HEK293 (cell line): ENCODE data around the gene RBM20.

Experiments
- BCL11A ChIP-seq: fragments of 450-650 bp; formaldehyde crosslinking; IDR thresholded peaks from 2 replicates; pipeline ENCODE4 v1.5.1; 2016; ENCODE audit warnings: low read depth, missing biosample characterization, missing genetic modification characterization
- FEZF1 ChIP-seq: fragments of 450-650 bp; formaldehyde crosslinking; IDR thresholded peaks from 2 replicates; pipeline ENCODE4 v1.5.1; 2016; ENCODE audit warnings: missing biosample characterization, missing genetic modification characterization
- GLIS2 ChIP-seq: fragments of 450-650 bp; formaldehyde crosslinking; IDR thresholded peaks from 2 replicates; pipeline ENCODE4 v1.5.1; 2016; ENCODE audit warnings: missing biosample characterization, missing genetic modification characterization
- HOXD13 ChIP-seq: sonication (generic); formaldehyde crosslinking; IDR thresholded peaks from 2 replicates; pipeline ENCODE4 v1.8.0; 2022; ENCODE audit warnings: missing genetic modification reagents, borderline replicate concordance
- KLF10 ChIP-seq: fragments of 450-650 bp; IDR thresholded peaks from 2 replicates; pipeline ENCODE4 v1.5.1; 2018; ENCODE audit warnings: missing biosample characterization, mild to moderate bottlenecking, missing genetic modification characterization
- KLF16 ChIP-seq: fragments of 450-650 bp; formaldehyde crosslinking; IDR thresholded peaks from 2 replicates; pipeline ENCODE4 v1.5.1; 2017; ENCODE audit warnings: missing biosample characterization, missing genetic modification characterization
- KLF8 ChIP-seq: fragments of 450-650 bp; formaldehyde crosslinking; IDR thresholded peaks from 2 replicates; pipeline ENCODE4 v1.5.1; 2016; ENCODE audit warnings: missing biosample characterization, missing genetic modification characterization
- REPIN1 ChIP-seq: fragments of 450-650 bp; formaldehyde crosslinking; IDR thresholded peaks from 2 replicates; pipeline ENCODE4 v1.5.1; 2017; ENCODE audit warnings: missing biosample characterization, missing genetic modification characterization, low read depth
- ZBTB48 ChIP-seq: fragments of 450-650 bp; formaldehyde crosslinking; IDR thresholded peaks from 2 replicates; pipeline ENCODE4 v1.5.1; 2016; ENCODE audit warnings: missing biosample characterization, missing genetic modification characterization
- ZFP3 ChIP-seq: fragments of 450-650 bp; formaldehyde crosslinking; IDR thresholded peaks from 2 replicates; pipeline ENCODE4 v1.5.1; 2016; ENCODE audit warnings: low read depth, missing biosample characterization, missing genetic modification characterization
- ZNF146 ChIP-seq: fragments of 450-650 bp; formaldehyde crosslinking; IDR thresholded peaks from 2 replicates; pipeline ENCODE4 v1.5.1; 2016; ENCODE audit warnings: missing biosample characterization, missing genetic modification characterization
- ZNF157 ChIP-seq: fragments of 450-650 bp; formaldehyde crosslinking; IDR thresholded peaks from 2 replicates; pipeline ENCODE4 v1.5.1; 2016; ENCODE audit warnings: missing biosample characterization, missing genetic modification characterization
- ZNF16 ChIP-seq: fragments of 450-650 bp; formaldehyde crosslinking; IDR thresholded peaks from 2 replicates; pipeline ENCODE4 v1.5.1; 2016; ENCODE audit warnings: low read depth, missing biosample characterization, missing genetic modification characterization
- ZNF18 ChIP-seq: fragments of 450-650 bp; formaldehyde crosslinking; IDR thresholded peaks from 2 replicates; pipeline ENCODE4 v1.5.1; 2016; ENCODE audit warnings: missing biosample characterization, missing genetic modification characterization
- ZNF223 ChIP-seq: fragments of 450-650 bp; formaldehyde crosslinking; IDR thresholded peaks from 2 replicates; pipeline ENCODE4 v1.5.1; 2016; ENCODE audit warnings: missing biosample characterization, missing genetic modification characterization
- ZNF280C ChIP-seq: fragments of 450-650 bp; formaldehyde crosslinking; IDR thresholded peaks from 2 replicates; pipeline ENCODE4 v1.5.1; 2016; ENCODE audit warnings: missing biosample characterization, missing genetic modification characterization
- ZNF302 ChIP-seq: fragments of 450-650 bp; formaldehyde crosslinking; IDR thresholded peaks from 2 replicates; pipeline ENCODE4 v1.5.1; 2016; ENCODE audit warnings: missing biosample characterization, missing genetic modification characterization, low read depth
- ZNF324 ChIP-seq: fragments of 450-650 bp; formaldehyde crosslinking; IDR thresholded peaks from 2 replicates; pipeline ENCODE4 v1.5.1; 2016; ENCODE audit warnings: missing biosample characterization, missing genetic modification characterization
- ZNF335 ChIP-seq: fragments of 450-650 bp; formaldehyde crosslinking; conservative IDR thresholded peaks from 2 replicates; pipeline ENCODE4 v1.5.1; 2016; ENCODE audit warnings: missing biosample characterization, missing genetic modification characterization
- ZNF354C ChIP-seq: fragments of 450-650 bp; formaldehyde crosslinking; IDR thresholded peaks from 2 replicates; pipeline ENCODE4 v1.5.1; 2016; ENCODE audit warnings: missing biosample characterization, missing genetic modification characterization, low read depth, borderline replicate concordance
- ZNF513 ChIP-seq: fragments of 450-650 bp; IDR thresholded peaks from 2 replicates; pipeline ENCODE4 v1.5.1; 2018; ENCODE audit warnings: missing biosample characterization, missing genetic modification characterization
- ZNF530 ChIP-seq: fragments of 450-650 bp; formaldehyde crosslinking; IDR thresholded peaks from 2 replicates; pipeline ENCODE4 v1.5.1; 2016; ENCODE audit warnings: low read depth, missing biosample characterization, missing genetic modification characterization
- ZNF549 ChIP-seq: fragments of 450-650 bp; IDR thresholded peaks from 2 replicates; pipeline ENCODE4 v1.5.1; 2018; ENCODE audit warnings: missing biosample characterization, missing genetic modification characterization, mild to moderate bottlenecking, inconsistent platforms, moderate library complexity
- ZNF560 ChIP-seq: fragments of 450-650 bp; formaldehyde crosslinking; IDR thresholded peaks from 2 replicates; pipeline ENCODE4 v1.5.1; 2017; ENCODE audit warnings: missing biosample characterization, missing genetic modification characterization, borderline replicate concordance
- ZNF596 ChIP-seq: fragments of 450-650 bp; IDR thresholded peaks from 2 replicates; pipeline ENCODE4 v1.5.0; 2018; ENCODE audit warnings: missing biosample characterization, mild to moderate bottlenecking, missing genetic modification characterization, moderate library complexity
- ZNF777 ChIP-seq: fragments of 450-650 bp; formaldehyde crosslinking; IDR thresholded peaks from 2 replicates; pipeline ENCODE4 v1.5.1; 2017; ENCODE audit warnings: missing biosample characterization, missing genetic modification characterization, borderline replicate concordance
- ZNF791 ChIP-seq: fragments of 450-650 bp; formaldehyde crosslinking; IDR thresholded peaks from 2 replicates; pipeline ENCODE4 v1.5.1; 2016; ENCODE audit warnings: missing biosample characterization, missing genetic modification characterization
- ZSCAN16 ChIP-seq: fragments of 450-650 bp; formaldehyde crosslinking; IDR thresholded peaks from 2 replicates; pipeline ENCODE4 v1.5.1; 2016; ENCODE audit warnings: missing biosample characterization, missing genetic modification characterization
- ZSCAN18 ChIP-seq: fragments of 450-650 bp; formaldehyde crosslinking; IDR thresholded peaks from 2 replicates; pipeline ENCODE4 v1.5.1; 2016; ENCODE audit warnings: missing biosample characterization, missing genetic modification characterization
- TF ChIP-seq, protein P1 (sequence below): fragments of 450-650 bp; formaldehyde crosslinking; IDR thresholded peaks from 2 replicates; pipeline ENCODE4 v1.5.1; 2017; ENCODE audit warnings: missing biosample characterization, missing genetic modification characterization
- TF ChIP-seq, protein P2 (sequence below): fragments of 450-650 bp; formaldehyde crosslinking; optimal IDR thresholded peaks from 2 replicates; pipeline ENCODE3; 2016; ENCODE audit warnings: missing biosample characterization, mild to moderate bottlenecking, missing genetic modification characterization

The RBM20 gene

DNA sequence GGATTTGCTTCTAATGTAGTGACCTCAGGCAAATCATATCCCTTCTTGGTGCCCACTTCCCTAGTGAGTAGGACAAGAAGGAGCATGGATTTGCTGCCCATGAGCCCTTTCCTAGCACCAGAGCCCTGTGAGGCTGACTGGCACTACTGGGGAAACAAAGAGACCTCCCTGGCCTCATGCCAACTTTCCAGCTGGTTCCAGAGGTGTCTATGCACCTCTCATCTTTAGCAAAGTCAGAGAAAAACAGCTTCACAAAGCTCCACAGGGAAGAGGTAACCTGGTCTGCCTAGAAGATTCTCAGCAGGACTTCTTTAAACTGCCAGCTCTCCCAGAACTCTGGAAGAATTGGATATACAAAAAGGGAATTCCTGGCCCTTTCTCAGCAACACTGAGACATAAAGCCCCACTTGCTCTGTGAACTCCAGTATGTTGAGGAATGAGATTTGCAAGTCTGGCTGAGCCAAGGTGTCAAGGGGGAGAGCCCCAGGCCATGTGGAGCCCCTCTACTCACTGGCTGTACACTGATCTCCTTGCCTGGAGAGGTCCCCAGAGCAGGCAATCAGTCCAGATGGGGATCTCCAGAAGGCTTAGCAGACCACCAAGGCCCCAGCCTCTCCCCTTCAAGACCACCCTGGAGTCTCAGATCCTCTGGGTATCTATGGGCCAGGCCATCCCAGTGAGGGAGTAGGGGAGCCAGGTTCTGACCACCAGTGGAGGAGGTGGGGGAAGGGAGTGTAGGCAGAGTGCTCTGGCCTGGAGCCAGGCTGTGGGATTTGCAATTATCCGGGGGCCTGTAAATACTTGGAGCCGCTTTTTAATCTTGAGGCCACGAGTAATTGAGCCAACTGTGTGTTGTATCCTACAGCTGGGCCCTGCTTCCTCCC lies 24.4 kb upstream of the RBM20 start (continued):
- no peak for TF ChIP-seq ZNF280C
- no peak for TF ChIP-seq ZNF324
- TF ChIP-seq ZFP3 (tag by site-specific recombination) = no peak
- no peak for TF ChIP-seq REPIN1
- TF ChIP-seq KLF8 (tag by site-specific recombination) = no peak
- TF ChIP-seq ZNF157 (tag by site-specific recombination) = no peak
- TF ChIP-seq ZNF777 (tag by site-specific recombination) = no peak
- TF ChIP-seq ZNF18 = 0 out of 2 replicates have a peak, but pooled peaks have one; percentile 19
- TF ChIP-seq ZNF513 (tag by site-specific recombination) = no peak
- no peak for TF ChIP-seq ZNF530
- TF ChIP-seq ZBTB48 (tag by site-specific recombination) = 0 out of 2 replicates have a peak, but pooled peaks have one; percentile 17
- TF ChIP-seq, protein P1, sequence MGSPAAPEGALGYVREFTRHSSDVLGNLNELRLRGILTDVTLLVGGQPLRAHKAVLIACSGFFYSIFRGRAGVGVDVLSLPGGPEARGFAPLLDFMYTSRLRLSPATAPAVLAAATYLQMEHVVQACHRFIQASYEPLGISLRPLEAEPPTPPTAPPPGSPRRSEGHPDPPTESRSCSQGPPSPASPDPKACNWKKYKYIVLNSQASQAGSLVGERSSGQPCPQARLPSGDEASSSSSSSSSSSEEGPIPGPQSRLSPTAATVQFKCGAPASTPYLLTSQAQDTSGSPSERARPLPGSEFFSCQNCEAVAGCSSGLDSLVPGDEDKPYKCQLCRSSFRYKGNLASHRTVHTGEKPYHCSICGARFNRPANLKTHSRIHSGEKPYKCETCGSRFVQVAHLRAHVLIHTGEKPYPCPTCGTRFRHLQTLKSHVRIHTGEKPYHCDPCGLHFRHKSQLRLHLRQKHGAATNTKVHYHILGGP = no peak
- TF ChIP-seq KLF10 (tag by site-specific recombination) = peak; percentile 56
- TF ChIP-seq ZNF560 (tag by site-specific recombination) = no peak
- no peak for TF ChIP-seq ZNF302
- no peak for TF ChIP-seq ZNF791 (tag by site-specific recombination)
- TF ChIP-seq ZNF335 (tag by site-specific recombination) = no peak
- TF ChIP-seq ZSCAN16 (tag by site-specific recombination) = no peak
- no peak for TF ChIP-seq BCL11A (tag by site-specific recombination)
- TF ChIP-seq ZNF596 = peak; percentile 32; the same call in 1 of the 2 replicates
- TF ChIP-seq GLIS2 = no peak
- TF ChIP-seq, protein P2, sequence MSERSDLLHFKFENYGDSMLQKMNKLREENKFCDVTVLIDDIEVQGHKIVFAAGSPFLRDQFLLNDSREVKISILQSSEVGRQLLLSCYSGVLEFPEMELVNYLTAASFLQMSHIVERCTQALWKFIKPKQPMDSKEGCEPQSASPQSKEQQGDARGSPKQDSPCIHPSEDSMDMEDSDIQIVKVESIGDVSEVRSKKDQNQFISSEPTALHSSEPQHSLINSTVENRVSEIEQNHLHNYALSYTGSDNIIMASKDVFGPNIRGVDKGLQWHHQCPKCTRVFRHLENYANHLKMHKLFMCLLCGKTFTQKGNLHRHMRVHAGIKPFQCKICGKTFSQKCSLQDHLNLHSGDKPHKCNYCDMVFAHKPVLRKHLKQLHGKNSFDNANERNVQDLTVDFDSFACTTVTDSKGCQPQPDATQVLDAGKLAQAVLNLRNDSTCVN = no peak
- no peak for TF ChIP-seq ZNF16 (tag by site-specific recombination)
- TF ChIP-seq KLF16 (tag by site-specific recombination) = no peak; the same call in 1 of the 2 replicates
- TF ChIP-seq ZNF146 (tag by site-specific recombination) = no peak
- peak; percentile 64 for TF ChIP-seq FEZF1
- no peak for TF ChIP-seq ZNF549
- TF ChIP-seq ZSCAN18 (tag by site-specific recombination) = no peak
- TF ChIP-seq ZNF354C = no peak
- TF ChIP-seq HOXD13 = no peak
- TF ChIP-seq ZNF223 (tag by site-specific recombination) = 0 out of 2 replicates have a peak, but pooled peaks have one; percentile 44
